ENCODE data around the gene PRR5. TPM values are rescaled to one million over a fixed set of nuclear protein-coding genes. Genes with fewer than 3 reads are reported as not detected.

PRR5 gene
- total RNA-seq, 1 donor from 2014 or later, result 14.0 TPM

GRCh38 chr22:44721213-44721612 is 19.2 kb downstream of the PRR5 start:
- DNase-seq (ENCODE audit: low read depth), result no peak
- TF ChIP-seq CTCF (IDR thresholded peaks at IDR 0.05; ENCODE audit: insufficient read depth, low read length, severe bottlenecking), result no peak
- no peak for FAIRE-seq
- Histone ChIP-seq H3K27me3 (ENCODE audit: control insufficient read depth, insufficient read depth, low read length) (no peaks in the 10 kb centered on the region), H3K4me3 (ENCODE audit: low read depth, low read length) (no peak overlapping the region), H3K36me3 (ENCODE audit: control insufficient read depth, insufficient read depth, low read length) (no peaks in the 10 kb centered on the region)

GRCh38 chr22:44722611-44723010 is 20.6 kb downstream of the PRR5 start:
- Histone ChIP-seq H3K36me3 (ENCODE audit: control insufficient read depth, insufficient read depth, low read length) (peaks cover 2% of the 10 kb centered on the region), H3K27me3 (ENCODE audit: control insufficient read depth, insufficient read depth, low read length) (no peaks in the 10 kb centered on the region), H3K4me3 (ENCODE audit: low read depth, low read length) (no peak overlapping the region)
- FAIRE-seq (no peak), DNase-seq (ENCODE audit: low read depth) (no peak)
- TF ChIP-seq CTCF (IDR thresholded peaks at IDR 0.05; ENCODE audit: insufficient read depth, low read length, severe bottlenecking), result no peak

- DNase-seq (ENCODE audit: low read depth) (peak; percentile 33), FAIRE-seq (no peak)
- no peak overlapping the region for H3K4me3 ChIP-seq (ENCODE audit: low read depth, low read length)
- no peak for TF ChIP-seq CTCF (IDR thresholded peaks at IDR 0.05; ENCODE audit: insufficient read depth, low read length, severe bottlenecking)
- no peaks in the 10 kb centered on the region for H3K27me3 ChIP-seq (ENCODE audit: control insufficient read depth, insufficient read depth, low read length)
- peaks cover 4% of the 10 kb centered on the region for H3K36me3 ChIP-seq (ENCODE audit: control insufficient read depth, insufficient read depth, low read length)
Measured at GRCh38 chr22:44723801-44724200, 21.8 kb downstream of the PRR5 start.

GRCh38 chr22:44724416-44724815 is 22.4 kb downstream of the PRR5 start:
- DNase-seq (ENCODE audit: low read depth), result no peak
- no peak overlapping the region for H3K4me3 ChIP-seq (ENCODE audit: low read depth, low read length)
- H3K36me3 ChIP-seq (ENCODE audit: control insufficient read depth, insufficient read depth, low read length), result peaks cover 7% of the 10 kb centered on the region
- no peaks in the 10 kb centered on the region for H3K27me3 ChIP-seq (ENCODE audit: control insufficient read depth, insufficient read depth, low read length)
- FAIRE-seq, result no peak
- TF ChIP-seq CTCF (IDR thresholded peaks at IDR 0.05; ENCODE audit: insufficient read depth, low read length, severe bottlenecking), result no peak

- no peak for TF ChIP-seq CTCF (IDR thresholded peaks at IDR 0.05; ENCODE audit: insufficient read depth, low read length, severe bottlenecking)
- no peak overlapping the region for H3K4me3 ChIP-seq (ENCODE audit: low read depth, low read length)
- DNase-seq (ENCODE audit: low read depth) (no peak), FAIRE-seq (no peak)
- H3K27me3 ChIP-seq (ENCODE audit: control insufficient read depth, insufficient read depth, low read length), result no peaks in the 10 kb centered on the region
- H3K36me3 ChIP-seq (ENCODE audit: control insufficient read depth, insufficient read depth, low read length), result peaks cover 7% of the 10 kb centered on the region
Measured at GRCh38 chr22:44724859-44725258, 22.9 kb downstream of the PRR5 start.

GRCh38 chr22:44726439-44726838 is 24.4 kb downstream of the PRR5 start:
- no peaks in the 10 kb centered on the region for H3K27me3 ChIP-seq (ENCODE audit: control insufficient read depth, insufficient read depth, low read length)
- DNase-seq (ENCODE audit: low read depth), result no peak
- no peak for FAIRE-seq
- no peak for TF ChIP-seq CTCF (IDR thresholded peaks at IDR 0.05; ENCODE audit: insufficient read depth, low read length, severe bottlenecking)
- H3K4me3 ChIP-seq (ENCODE audit: low read depth, low read length), result no peak overlapping the region
- H3K36me3 ChIP-seq (ENCODE audit: control insufficient read depth, insufficient read depth, low read length), result peaks cover 8% of the 10 kb centered on the region

All from bronchial epithelial cell (primary cell).